PC-9 (cell line): Measurements from ENCODE around the gene SMAP1. TPM values are rescaled to one million over a fixed set of nuclear protein-coding genes. Genes with fewer than 3 reads are reported as not detected.
A peak's percentile ranks its signal among the peaks of the same experiment; 100 is the strongest.

Source experiments
- BruUV-seq: library from RNA; stranded (reverse); fragments of 400-500 nt; replicated peaks from 2 replicates; lab custom pipeline; 2021; lab: Mats Ljungman, UMichigan
- CTCF ChIA-PET: fragments of 300-600 bp; sonication (Branson Sonifier 250); formaldehyde crosslinking; loops from one replicate; lab custom pipeline; 2022; ENCODE audit warnings: antibody characterized with exemption; lab: Charles Lee
- POLR2A ChIA-PET: fragments of 300-600 bp; sonication (Branson Sonifier 250); formaldehyde crosslinking; loops from one replicate; lab custom pipeline; 2022; ENCODE audit warnings: antibody characterized with exemption; ENCODE audit not compliant: unreplicated experiment; lab: Charles Lee
- DNase-seq, 2 experiments: peaks; one replicate each; pipeline versions ENCODE4 v3.0.0 to v3.0.0-alpha.2; 2015 to 2022; ENCODE audit warnings: mixed read lengths in 1 of 2
- H2AFZ ChIP-seq: fragments of 200-600 bp; sonication (generic); 2 replicates; pipeline ENCODE4 v1.8.1; 2017; ENCODE audit warnings: antibody characterized with exemption
- H3F3A ChIP-seq: fragments of 200-600 bp; sonication (generic); 2 replicates; pipeline ENCODE4 v1.8.1; 2017; ENCODE audit warnings: antibody characterized with exemption, mild to moderate bottlenecking, low read depth; ENCODE audit not compliant: insufficient read depth
- H3K27ac ChIP-seq: fragments of 200-600 bp; sonication (generic); 2 replicates; pipeline ENCODE4 v1.6.1; 2016; ENCODE audit warnings: mixed run types
- H3K27me3 ChIP-seq: fragments of 200-600 bp; sonication (generic); 2 replicates; pipeline ENCODE4 v1.6.1; 2016; ENCODE audit warnings: low read depth, mixed run types; ENCODE audit not compliant: insufficient read depth
- H3K36me3 ChIP-seq: fragments of 200-600 bp; sonication (generic); 2 replicates; pipeline ENCODE4 v1.6.1; 2016; ENCODE audit warnings: low read depth, mixed run types
- H3K4me1 ChIP-seq: fragments of 200-600 bp; sonication (generic); replicated peaks from 2 replicates; pipeline ENCODE4 v1.6.1; 2016; ENCODE audit warnings: mixed run types; ENCODE audit not compliant: insufficient read depth
- H3K4me2 ChIP-seq: fragments of 200-600 bp; sonication (generic); 2 replicates; pipeline ENCODE4 v1.6.1; 2017; ENCODE audit warnings: mixed run types
- H3K4me3 ChIP-seq: fragments of 200-600 bp; sonication (generic); 2 replicates; pipeline ENCODE4 v1.6.1; 2016; ENCODE audit warnings: mixed run types
- H3K79me2 ChIP-seq: fragments of 200-600 bp; sonication (generic); 2 replicates; pipeline ENCODE4 v1.6.1; 2017; ENCODE audit warnings: low read depth, mixed run types
- H3K9me2 ChIP-seq: fragments of 200-600 bp; sonication (generic); 2 replicates; pipeline ENCODE4 v1.8.1; 2017; ENCODE audit warnings: mild to moderate bottlenecking; ENCODE audit not compliant: insufficient read depth
- H3K9me3 ChIP-seq: fragments of 200-600 bp; sonication (generic); 2 replicates; pipeline ENCODE4 v1.8.1; 2016; ENCODE audit warnings: low read depth; ENCODE audit not compliant: insufficient read depth
- H4K20me1 ChIP-seq: fragments of 200-600 bp; sonication (generic); 2 replicates; pipeline ENCODE4 v1.8.1; 2017; ENCODE audit not compliant: insufficient read depth
- CTCF ChIP-seq: fragments of 200-600 bp; sonication (generic); conservative IDR thresholded peaks from 2 replicates; pipeline ENCODE4 v1.6.1; 2017; ENCODE audit warnings: mixed run types, antibody characterized with exemption, mild to moderate bottlenecking, moderate library complexity
- EZH2 ChIP-seq: fragments of 200-600 bp; sonication (generic); IDR thresholded peaks from 2 replicates; pipeline ENCODE4 v1.8.0; 2017; ENCODE audit warnings: antibody characterized with exemption, low read depth
- intact Hi-C: fragments of 100-400 bp; cut with micrococcal nuclease; formaldehyde crosslinking; loops from one replicate; pipeline ENCODE4 v1.10.0; 2022; ENCODE audit not compliant: unreplicated experiment
- total RNA-seq: library from RNA; stranded (reverse); gene quantifications from 2 replicates; pipeline ENCODE4 v1.2.3, GENCODE V29; 2021

Gene SMAP1
- total RNA-seq, 1 experiment from 2014 or later, result 29.3 TPM

DNA sequence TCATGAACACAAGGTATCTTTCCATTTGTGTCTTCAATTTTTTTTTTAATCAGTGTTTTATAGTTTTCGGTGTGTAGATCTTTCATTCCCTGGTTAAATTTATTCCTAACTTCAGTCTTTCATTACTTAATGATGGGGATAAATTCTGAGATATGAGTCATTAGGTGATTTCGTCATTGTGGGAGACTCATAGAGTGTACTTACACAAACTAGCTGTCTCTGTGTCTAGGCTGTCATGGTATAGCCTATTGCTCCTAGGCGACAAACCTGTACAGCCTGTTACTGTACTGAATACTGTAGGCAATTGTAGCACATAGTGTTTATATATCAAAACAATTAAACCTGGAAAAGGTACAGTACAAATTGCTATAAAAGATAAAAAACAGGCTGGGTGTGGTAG, 42.1 kb downstream of the SMAP1 start:
- no TSS peak for BruUV-seq
- intact Hi-C loops, result loop anchor here (10.0 kb wide), 2 partner anchors 645 to 1375 kb away; no protein-coding TSS in a partner anchor
- Histone ChIP-seq H3F3A (peaks cover 6% of the 10 kb centered on the region), H3K4me3 (no peak overlapping the region), H3K27me3 (no peaks in the 10 kb centered on the region), H3K36me3 (0 out of 2 replicates have a peak, but pooled peaks cover 4% of the 10 kb centered on the region), H3K4me2 (no peak overlapping the region), H2AFZ (no peak overlapping the region), H4K20me1 (peaks cover 21% of the 10 kb centered on the region; the same call in 1 of the 2 replicates), H3K4me1 (peaks cover 10% of the 10 kb centered on the region; the same call in 1 of the 2 replicates), H3K79me2 (peaks cover 17% of the 10 kb centered on the region; the same call in 1 of the 2 replicates), H3K27ac (no peak overlapping the region), H3K9me3 (peaks cover 9% of the 10 kb centered on the region; the same call in 1 of the 2 replicates), H3K9me2 (no peaks in the 10 kb centered on the region)
- ChIA-PET POLR2A (no interaction called here), CTCF (interaction anchor here (0.7 kb wide), 1 partner anchor 178 kb away, joined by 4 read pairs; no protein-coding TSS in a partner anchor)
- DNase-seq, result peak in 1 of 2 experiments; percentile 75
- TF ChIP-seq CTCF (no peak), EZH2 (no peak)

GRCh38 chr6:70714716-70715257, 47.1 kb downstream of the SMAP1 start:
- POLR2A ChIA-PET, result no interaction called here
- no peak overlapping the region for H2AFZ ChIP-seq
- no peak for TF ChIP-seq CTCF
- TF ChIP-seq EZH2, result no peak
- no peak overlapping the region for H3K27ac ChIP-seq
- no TSS peak for BruUV-seq
- no peak for DNase-seq
- H3K4me1 ChIP-seq, result peaks cover 6% of the 10 kb centered on the region; the same call in 1 of the 2 replicates
- peaks cover 5% of the 10 kb centered on the region; the same call in 1 of the 2 replicates for H4K20me1 ChIP-seq
- no peak overlapping the region for H3K4me3 ChIP-seq
- no peak overlapping the region for H3K4me2 ChIP-seq
- no peaks in the 10 kb centered on the region for H3K27me3 ChIP-seq
- no peaks in the 10 kb centered on the region for H3K9me2 ChIP-seq
- peaks cover 9% of the 10 kb centered on the region; the same call in 1 of the 2 replicates for H3K9me3 ChIP-seq
- no peaks in the 10 kb centered on the region for H3F3A ChIP-seq
- CTCF ChIA-PET, result no interaction called here
- 0 out of 2 replicates have a peak, but pooled peaks cover 4% of the 10 kb centered on the region for H3K36me3 ChIP-seq
- intact Hi-C loops, result no loop called here
- H3K79me2 ChIP-seq, result peaks cover 17% of the 10 kb centered on the region; the same call in 1 of the 2 replicates

- H3F3A ChIP-seq, result no peaks in the 10 kb centered on the region
- H3K27me3 ChIP-seq, result no peaks in the 10 kb centered on the region
- H3K36me3 ChIP-seq, result 0 out of 2 replicates have a peak, but pooled peaks cover 4% of the 10 kb centered on the region
- no peak overlapping the region for H2AFZ ChIP-seq
- H3K4me1 ChIP-seq, result no peaks in the 10 kb centered on the region
- no peaks in the 10 kb centered on the region for H3K9me2 ChIP-seq
- no TSS peak for BruUV-seq
- H3K9me3 ChIP-seq, result peaks cover 9% of the 10 kb centered on the region; the same call in 1 of the 2 replicates
- intact Hi-C loops, result no loop called here
- POLR2A ChIA-PET, result no interaction called here
- no peaks in the 10 kb centered on the region for H4K20me1 ChIP-seq
- H3K27ac ChIP-seq, result no peak overlapping the region
- H3K4me3 ChIP-seq, result no peak overlapping the region
- peaks cover 17% of the 10 kb centered on the region; the same call in 1 of the 2 replicates for H3K79me2 ChIP-seq
- CTCF ChIA-PET, result no interaction called here
- no peak overlapping the region for H3K4me2 ChIP-seq
- no peak for TF ChIP-seq EZH2
- TF ChIP-seq CTCF, result no peak
- DNase-seq, result no peak
Measured at GRCh38 chr6:70717038-70717801, 49.5 kb downstream of the SMAP1 start.
